Measurements from ENCODE around the gene CNPY1. TPM values are rescaled to one million over a fixed set of nuclear protein-coding genes. Genes with fewer than 3 reads are reported as not detected.

Gene CNPY1
- total and polyA plus RNA-seq, 9 of the 15 experiments (the other 6 are each of a cell fraction or from before 2014, with no cell fraction given), result not detected

GRCh38 chr7:155568333-155568660 lies 21.9 kb upstream of the CNPY1 start:
- H3K4me3 ChIP-seq, result no peak overlapping the region
- in situ Hi-C loops (cut with MboI), result no loop called here
- no peaks in the 10 kb centered on the region for H3K36me3 ChIP-seq (ENCODE audit: control insufficient read depth, insufficient read depth, low read length)
- intact Hi-C loops (cut with micrococcal nuclease), result no loop called here
- FAIRE-seq (no peak), DNase-seq (ENCODE audit: extremely low read depth in 1 of 4, low spot score in 3 of 4) (no peak), ATAC-seq (no peak)
- H2AFZ ChIP-seq (ENCODE audit: low read depth, low read length), result no peak overlapping the region
- peaks cover 0 to 7% of the 10 kb centered on the region in 2 experiments; a peak in 1 of 5 replicates for H3K4me1 ChIP-seq (replicated peaks in 1 of 2; ENCODE audit: control insufficient read depth in 2 of 2, insufficient read depth in 2 of 2, low read length in 2 of 2)
- TF ChIP-seq HDAC3 (IDR thresholded peaks at IDR 0.05; ENCODE audit: borderline replicate concordance, partially characterized antibody) (no peak), HDAC2 (IDR thresholded peaks at IDR 0.05) (no peak), CREBBP (IDR thresholded peaks at IDR 0.05; ENCODE audit: low read depth, low read length) (no peak), ELK3 (CRISPR knock-in tag; IDR thresholded peaks at IDR 0.05) (no peak), ZNF766 (CRISPR knock-in tag; conservative IDR thresholded peaks at IDR 0.05) (no peak), DDX20 (tag; IDR thresholded peaks at IDR 0.05; ENCODE audit: low read depth) (no peak), ZNF57 (CRISPR knock-in tag; IDR thresholded peaks at IDR 0.05) (no peak), E4F1 (CRISPR knock-in tag; IDR thresholded peaks at IDR 0.05; ENCODE audit: borderline replicate concordance) (no peak), ZKSCAN8 (CRISPR knock-in tag; IDR thresholded peaks at IDR 0.05) (no peak), KLF10 (CRISPR knock-in tag; IDR thresholded peaks at IDR 0.05) (no peak), ATF3 (IDR thresholded peaks at IDR 0.05) (no peak), ATF3 (CRISPR knock-in tag; conservative IDR thresholded peaks at IDR 0.05) (no peak), ZNF41 (CRISPR knock-in tag; conservative IDR thresholded peaks at IDR 0.05) (no peak), KDM5B (IDR thresholded peaks at IDR 0.05; ENCODE audit: insufficient replicate concordance, low read depth, low read length) (no peak), MYNN (IDR thresholded peaks at IDR 0.05) (no peak), MYNN (CRISPR knock-in tag; IDR thresholded peaks at IDR 0.05) (no peak), RFX1 (IDR thresholded peaks at IDR 0.05) (no peak), RAD51 (IDR thresholded peaks at IDR 0.05; ENCODE audit: borderline replicate concordance, low read depth) (no peak)
- H3K27me3 ChIP-seq (ENCODE audit: control insufficient read depth in 2 of 2, insufficient read depth in 2 of 2, low read length in 2 of 2), result peaks cover 68 to 82% of the 10 kb centered on the region in 2 experiments
- no peaks in the 10 kb centered on the region for H3K9me3 ChIP-seq (replicated peaks; ENCODE audit: control insufficient read depth, insufficient read depth, low read depth, low read length)
- no peak overlapping the region for H3K27ac ChIP-seq (ENCODE audit: extremely low read depth, low read depth, low read length)
- H3K9me1 ChIP-seq (ENCODE audit: control insufficient read depth, insufficient read depth, low read length), result no peaks in the 10 kb centered on the region
- no peak overlapping the region for H3K4me2 ChIP-seq (ENCODE audit: insufficient read depth, low read length)
- no peak overlapping the region for H3K9ac ChIP-seq (ENCODE audit: insufficient read depth in 1 of 2, low read depth in 2 of 2, low read length in 2 of 2)
- WGBS (ENCODE audit: insufficient coverage, low coverage, missing lambda C conversion rate), result 0% methylated on average over 5 of the region's 5 CpGs
- H4K20me1 ChIP-seq (replicated peaks; ENCODE audit: control insufficient read depth, insufficient read depth, low read length), result peaks cover 21% of the 10 kb centered on the region
- BruUV-seq (replicated peaks), result no TSS peak
- ChIA-PET POLR2A (no interaction called here), CTCF (ENCODE audit: low intra/inter-chr PET ratio) (no interaction called here)
- H3K79me2 ChIP-seq (ENCODE audit: control insufficient read depth, insufficient read depth, low read length), result no peaks in the 10 kb centered on the region

All from K562 (cell line).